ENCODE results near the gene IPPK.
A peak's percentile ranks its signal among the peaks of the same experiment; 100 is the strongest.

Gene IPPK

GRCh38 chr9:92652461-92652860 lies 17.5 kb downstream of the IPPK start:
- no peaks in the 10 kb centered on the region for H3K9me3 ChIP-seq (ENCODE audit: control insufficient read depth, low read length)
- H3K4me3 ChIP-seq (ENCODE audit: low read depth, low read length), result no peak overlapping the region
- no peaks in the 10 kb centered on the region for H3K27me3 ChIP-seq (ENCODE audit: control insufficient read depth, insufficient read depth, low read length)
- no peak overlapping the region for H3K9ac ChIP-seq
- no peak overlapping the region for H2AFZ ChIP-seq
- no peak overlapping the region for H3K4me2 ChIP-seq (ENCODE audit: low read length)
- H3K36me3 ChIP-seq (ENCODE audit: control insufficient read depth, insufficient read depth, low read length), result no peaks in the 10 kb centered on the region
- no peak overlapping the region for H3K27ac ChIP-seq
- no peaks in the 10 kb centered on the region for H3K4me1 ChIP-seq
- H3K79me2 ChIP-seq, result peaks cover 4% of the 10 kb centered on the region
- TF ChIP-seq, protein P1, sequence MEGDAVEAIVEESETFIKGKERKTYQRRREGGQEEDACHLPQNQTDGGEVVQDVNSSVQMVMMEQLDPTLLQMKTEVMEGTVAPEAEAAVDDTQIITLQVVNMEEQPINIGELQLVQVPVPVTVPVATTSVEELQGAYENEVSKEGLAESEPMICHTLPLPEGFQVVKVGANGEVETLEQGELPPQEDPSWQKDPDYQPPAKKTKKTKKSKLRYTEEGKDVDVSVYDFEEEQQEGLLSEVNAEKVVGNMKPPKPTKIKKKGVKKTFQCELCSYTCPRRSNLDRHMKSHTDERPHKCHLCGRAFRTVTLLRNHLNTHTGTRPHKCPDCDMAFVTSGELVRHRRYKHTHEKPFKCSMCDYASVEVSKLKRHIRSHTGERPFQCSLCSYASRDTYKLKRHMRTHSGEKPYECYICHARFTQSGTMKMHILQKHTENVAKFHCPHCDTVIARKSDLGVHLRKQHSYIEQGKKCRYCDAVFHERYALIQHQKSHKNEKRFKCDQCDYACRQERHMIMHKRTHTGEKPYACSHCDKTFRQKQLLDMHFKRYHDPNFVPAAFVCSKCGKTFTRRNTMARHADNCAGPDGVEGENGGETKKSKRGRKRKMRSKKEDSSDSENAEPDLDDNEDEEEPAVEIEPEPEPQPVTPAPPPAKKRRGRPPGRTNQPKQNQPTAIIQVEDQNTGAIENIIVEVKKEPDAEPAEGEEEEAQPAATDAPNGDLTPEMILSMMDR (IDR thresholded peaks at IDR 0.05), result no peak

DNA sequence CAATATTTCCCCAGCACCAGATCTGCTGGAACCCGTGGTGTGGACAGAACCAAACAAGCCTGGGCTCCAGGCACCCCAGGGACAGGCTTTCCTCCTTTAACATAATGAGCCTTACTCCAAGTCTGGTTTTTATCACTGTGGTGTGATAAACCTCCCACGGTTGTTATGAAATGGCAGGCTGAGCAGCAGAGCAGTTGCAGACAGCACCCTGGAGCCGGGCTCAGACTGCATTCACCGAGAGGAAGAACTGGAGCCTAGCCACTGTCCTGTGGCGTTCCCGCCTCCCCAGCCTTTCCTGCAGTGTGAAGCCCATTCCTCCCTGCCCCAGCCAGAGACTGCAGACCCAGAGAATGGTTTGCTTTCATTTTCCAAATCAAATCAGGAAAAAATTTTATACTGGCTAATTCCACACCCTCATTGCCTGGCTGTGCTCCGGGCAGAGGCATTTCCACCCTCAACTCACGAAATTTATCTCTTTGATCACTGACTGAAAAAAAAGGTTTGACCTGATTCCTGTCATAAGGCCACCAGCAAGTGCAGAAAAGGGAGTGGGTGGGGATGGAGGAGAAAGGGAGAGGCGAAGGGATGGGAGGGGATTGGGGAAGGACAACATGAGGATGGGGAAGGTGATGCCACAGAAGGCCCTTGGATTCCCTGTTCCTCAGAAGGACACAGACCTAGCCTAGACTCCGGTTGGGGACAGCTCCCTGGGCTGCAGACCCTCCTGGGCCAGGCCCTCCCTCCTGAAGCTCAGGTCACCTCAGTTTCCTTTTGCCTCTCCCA lies 18.9 kb downstream of the IPPK start:
- H3K36me3 ChIP-seq (ENCODE audit: control insufficient read depth, insufficient read depth, low read length), result no peaks in the 10 kb centered on the region
- H3K4me2 ChIP-seq (ENCODE audit: low read length), result peak overlapping the region; percentile 17
- no peaks in the 10 kb centered on the region for H3K9me3 ChIP-seq (ENCODE audit: control insufficient read depth, low read length)
- no peaks in the 10 kb centered on the region for H3K27me3 ChIP-seq (ENCODE audit: control insufficient read depth, insufficient read depth, low read length)
- no peak overlapping the region for H3K4me3 ChIP-seq (ENCODE audit: low read depth, low read length)
- peaks cover 4% of the 10 kb centered on the region for H3K79me2 ChIP-seq
- H2AFZ ChIP-seq, result no peak overlapping the region
- TF ChIP-seq, protein P1 (IDR thresholded peaks at IDR 0.05), result no peak
- H3K9ac ChIP-seq, result no peak overlapping the region
- no peaks in the 10 kb centered on the region for H3K4me1 ChIP-seq
- peak overlapping the region; percentile 24 for H3K27ac ChIP-seq

GRCh38 chr9:92650296-92650695 lies 19.6 kb downstream of the IPPK start:
- Histone ChIP-seq H2AFZ (no peak overlapping the region), H3K36me3 (ENCODE audit: control insufficient read depth, insufficient read depth, low read length) (no peaks in the 10 kb centered on the region), H3K4me2 (ENCODE audit: low read length) (no peak overlapping the region), H3K9ac (no peak overlapping the region), H3K27ac (peak overlapping the region; percentile 24), H3K27me3 (ENCODE audit: control insufficient read depth, insufficient read depth, low read length) (no peaks in the 10 kb centered on the region), H3K4me3 (ENCODE audit: low read depth, low read length) (no peak overlapping the region), H3K4me1 (no peaks in the 10 kb centered on the region), H3K79me2 (peaks cover 2% of the 10 kb centered on the region), H3K9me3 (ENCODE audit: control insufficient read depth, low read length) (no peaks in the 10 kb centered on the region)
- TF ChIP-seq, protein P1 (IDR thresholded peaks at IDR 0.05), result no peak

- H3K36me3 ChIP-seq (ENCODE audit: control insufficient read depth, insufficient read depth, low read length), result no peaks in the 10 kb centered on the region
- H3K27me3 ChIP-seq (ENCODE audit: control insufficient read depth, insufficient read depth, low read length), result no peaks in the 10 kb centered on the region
- TF ChIP-seq, protein P1 (IDR thresholded peaks at IDR 0.05), result no peak
- no peak overlapping the region for H2AFZ ChIP-seq
- H3K4me2 ChIP-seq (ENCODE audit: low read length), result no peak overlapping the region
- no peak overlapping the region for H3K27ac ChIP-seq
- H3K9me3 ChIP-seq (ENCODE audit: control insufficient read depth, low read length), result no peaks in the 10 kb centered on the region
- no peak overlapping the region for H3K9ac ChIP-seq
- H3K4me3 ChIP-seq (ENCODE audit: low read depth, low read length), result no peak overlapping the region
- H3K79me2 ChIP-seq, result peaks cover 2% of the 10 kb centered on the region
- H3K4me1 ChIP-seq, result no peaks in the 10 kb centered on the region
Measured at GRCh38 chr9:92649007-92649406, 20.9 kb downstream of the IPPK start.

DNA sequence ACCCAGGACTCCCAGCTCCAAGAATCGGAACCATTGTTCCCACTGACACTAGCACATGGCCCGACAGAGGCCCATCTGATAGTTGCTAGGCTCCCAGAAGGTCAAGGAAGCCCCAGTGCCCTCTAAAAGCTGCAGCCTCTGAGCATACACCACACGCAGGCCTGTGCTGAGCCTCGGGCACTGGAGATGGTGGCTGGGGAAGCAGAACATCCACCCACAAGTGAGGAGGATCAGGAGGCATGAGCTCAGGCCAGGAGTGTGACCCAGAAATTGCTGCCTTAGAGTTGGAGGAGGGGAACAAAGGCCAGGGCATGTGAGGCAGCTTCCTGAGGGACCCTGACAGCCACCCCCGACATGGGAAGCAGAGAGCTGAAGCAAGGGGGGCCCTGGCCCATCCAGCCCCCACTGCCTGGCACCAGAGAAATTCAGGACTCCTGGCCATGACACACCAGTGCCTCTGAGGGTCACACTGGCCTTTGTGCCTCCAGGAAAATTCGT lies 21.4 kb downstream of the IPPK start:
- H3K27me3 ChIP-seq (ENCODE audit: control insufficient read depth, insufficient read depth, low read length), result no peaks in the 10 kb centered on the region
- no peaks in the 10 kb centered on the region for H3K4me1 ChIP-seq
- no peak overlapping the region for H3K27ac ChIP-seq
- no peak overlapping the region for H2AFZ ChIP-seq
- H3K79me2 ChIP-seq, result peaks cover 2% of the 10 kb centered on the region
- no peak overlapping the region for H3K4me2 ChIP-seq (ENCODE audit: low read length)
- H3K9me3 ChIP-seq (ENCODE audit: control insufficient read depth, low read length), result no peaks in the 10 kb centered on the region
- no peak overlapping the region for H3K9ac ChIP-seq
- no peak overlapping the region for H3K4me3 ChIP-seq (ENCODE audit: low read depth, low read length)
- H3K36me3 ChIP-seq (ENCODE audit: control insufficient read depth, insufficient read depth, low read length), result no peaks in the 10 kb centered on the region
- TF ChIP-seq, protein P1 (IDR thresholded peaks at IDR 0.05), result no peak
